IMR-90 (cell line): ENCODE measurements around the gene MLF2. TPM values are rescaled to one million over a fixed set of nuclear protein-coding genes. Genes with fewer than 3 reads are reported as not detected.

Source experiments
- ATAC-seq: fragments of 200-7000 bp; cut with Tn5 transposase; 2 replicates; pipeline ENCODE4 v1.9.1; 2020; ENCODE audit warnings: low read depth, mild to moderate bottlenecking, moderate library complexity
- BruUV-seq: library from RNA; stranded (reverse); fragments of 400-500 nt; replicated peaks from 2 replicates; lab custom pipeline; 2021; lab: Mats Ljungman, UMichigan
- CTCF ChIA-PET: fragments of 300-600 bp; formaldehyde crosslinking; extraction: SDS; loops from one replicate; lab custom pipeline; 2021; ENCODE audit warnings: antibody characterized with exemption; lab: Yijun Ruan, JAX
- POLR2A ChIA-PET: fragments of 300-600 bp; sonication (Branson Sonifier 250); formaldehyde crosslinking; loops from one replicate; lab custom pipeline; 2022; ENCODE audit warnings: antibody characterized with exemption; ENCODE audit not compliant: unreplicated experiment; lab: Charles Lee
- DNase-seq: peaks from one replicate; pipeline ENCODE4 v3.0.0; 2013
- H2AFZ ChIP-seq: replicated peaks from 2 replicates; pipeline ENCODE3; 2013; ENCODE audit warnings: low read length, mild to moderate bottlenecking; ENCODE audit not compliant: poor library complexity
- H2AK5ac ChIP-seq: 2 replicates; pipeline ENCODE4 v1.6.1; 2013; ENCODE audit warnings: low read depth, low read length, inconsistent platforms
- H2AK9ac ChIP-seq: replicated peaks from 2 replicates; pipeline ENCODE3; 2013; ENCODE audit warnings: mild to moderate bottlenecking, low read depth, low read length, moderate library complexity; ENCODE audit not compliant: poor library complexity
- H2BK120ac ChIP-seq: 2 replicates; pipeline ENCODE4 v1.6.1; 2013; ENCODE audit warnings: low read depth, low read length, inconsistent platforms
- H2BK15ac ChIP-seq: 3 replicates; pipeline ENCODE4 v1.6.1; 2013; ENCODE audit warnings: low read depth, low read length, inconsistent platforms
- H2BK20ac ChIP-seq: 2 replicates; pipeline ENCODE4 v1.6.1; 2013; ENCODE audit warnings: low read depth, mild to moderate bottlenecking, inconsistent platforms, low read length, moderate library complexity
- H2BK5ac ChIP-seq: 2 replicates; pipeline ENCODE4 v1.6.1; 2013; ENCODE audit warnings: mild to moderate bottlenecking, low read depth, low read length, inconsistent platforms; ENCODE audit not compliant: poor library complexity, severe bottlenecking
- H3K14ac ChIP-seq: replicated peaks from 2 replicates; pipeline ENCODE4 v1.6.1; 2013; ENCODE audit warnings: low read depth, low read length, inconsistent platforms
- H3K18ac ChIP-seq: 2 replicates; pipeline ENCODE4 v1.6.1; 2013; ENCODE audit warnings: low read depth, low read length, control low read depth
- H3K23ac ChIP-seq: 2 replicates; pipeline ENCODE4 v1.6.1; 2013; ENCODE audit warnings: low read depth, low read length, inconsistent platforms
- H3K27ac ChIP-seq: 2 replicates; pipeline ENCODE4 v1.5.1; 2013; ENCODE audit warnings: mild to moderate bottlenecking, control low read depth, low read length; ENCODE audit not compliant: insufficient read depth
- H3K27me3 ChIP-seq: 2 replicates; pipeline ENCODE4 v1.6.1; 2013; ENCODE audit warnings: low read length; ENCODE audit not compliant: control insufficient read depth, insufficient read depth
- H3K36me3 ChIP-seq: 2 replicates; pipeline ENCODE4 v1.6.1; 2013; ENCODE audit warnings: low read length, mixed read lengths; ENCODE audit not compliant: control insufficient read depth, insufficient read depth
- H3K4ac ChIP-seq: 2 replicates; pipeline ENCODE4 v1.6.1; 2013; ENCODE audit warnings: low read depth, low read length, inconsistent platforms
- H3K4me1 ChIP-seq: 2 replicates; pipeline ENCODE4 v1.6.1; 2013; ENCODE audit warnings: low read length, mixed read lengths; ENCODE audit not compliant: control insufficient read depth, insufficient read depth
- H3K4me2 ChIP-seq: 2 replicates; pipeline ENCODE4 v1.6.1; 2013; ENCODE audit warnings: low read depth, mild to moderate bottlenecking, control low read depth, low read length, moderate library complexity
- H3K4me3 ChIP-seq: 2 replicates; pipeline ENCODE4 v1.5.1; 2013; ENCODE audit warnings: low read depth, mild to moderate bottlenecking, control low read depth, low read length, moderate library complexity; ENCODE audit not compliant: insufficient read depth
- H3K56ac ChIP-seq: 2 replicates; pipeline ENCODE4 v1.6.1; 2013; ENCODE audit warnings: low read length, inconsistent platforms; ENCODE audit not compliant: insufficient read depth; ENCODE audit errors: extremely low read depth
- H3K79me1 ChIP-seq, 2 experiments: 2 replicates each; pipeline ENCODE4 v1.6.1; 2013; ENCODE audit warnings: low read length in 2 of 2, inconsistent platforms in 1 of 2, low read depth in 1 of 2
- H3K9ac ChIP-seq: 2 replicates; pipeline ENCODE4 v1.6.1; 2013; ENCODE audit warnings: low read depth, low read length, control low read depth
- H3K9me1 ChIP-seq: 2 replicates; pipeline ENCODE4 v1.6.1; 2013; ENCODE audit warnings: low read length, inconsistent platforms; ENCODE audit not compliant: insufficient read depth
- H3K9me3 ChIP-seq: 2 replicates; pipeline ENCODE4 v1.6.1; 2013; ENCODE audit warnings: low read length; ENCODE audit not compliant: control insufficient read depth, insufficient read depth
- H4K20me1 ChIP-seq: 2 replicates; pipeline ENCODE4 v1.6.1; 2013; ENCODE audit warnings: low read length, inconsistent platforms; ENCODE audit not compliant: insufficient read depth
- H4K5ac ChIP-seq: 2 replicates; pipeline ENCODE4 v1.6.1; 2013; ENCODE audit warnings: mild to moderate bottlenecking, low read depth, low read length, control low read depth
- H4K8ac ChIP-seq, 2 experiments: 2 replicates each; pipeline ENCODE4 v1.6.1; 2013; ENCODE audit warnings: low read depth in 2 of 2, low read length in 2 of 2, control low read depth in 1 of 2, inconsistent platforms in 1 of 2
- H4K91ac ChIP-seq: 2 replicates; pipeline ENCODE4 v1.6.1; 2013; ENCODE audit warnings: low read depth, low read length, inconsistent platforms; ENCODE audit not compliant: insufficient read depth
- BHLHE40 ChIP-seq: fragments of 150-350 bp; IDR thresholded peaks from 2 replicates; pipeline ENCODE4 v1.6.1; 2016; ENCODE audit warnings: mild to moderate bottlenecking, low read depth, low read length
- CTCF ChIP-seq: conservative IDR thresholded peaks from 2 replicates; pipeline ENCODE4 v1.5.1; 2012; ENCODE audit warnings: mild to moderate bottlenecking, low read depth, low read length, improper control_type of control experiment
- FOS ChIP-seq: fragments of 150-350 bp; IDR thresholded peaks from 2 replicates; pipeline ENCODE4 v1.6.1; 2016; ENCODE audit warnings: low read depth, low read length
- MAFK ChIP-seq: IDR thresholded peaks from 2 replicates; pipeline ENCODE4 v1.6.1; 2012; ENCODE audit warnings: low read depth, low read length, improper control_type of control experiment
- MAZ ChIP-seq: IDR thresholded peaks from 2 replicates; pipeline ENCODE4 v1.6.1; 2012; ENCODE audit warnings: low read depth, mild to moderate bottlenecking, low read length, improper control_type of control experiment, moderate library complexity, borderline replicate concordance
- MXI1 ChIP-seq: IDR thresholded peaks from 2 replicates; pipeline ENCODE4 v1.6.1; 2012; ENCODE audit warnings: low read depth, mild to moderate bottlenecking, low read length, moderate library complexity, borderline replicate concordance
- POLR2A ChIP-seq: IDR thresholded peaks from 2 replicates; pipeline ENCODE4 v1.6.1; 2012; ENCODE audit warnings: mild to moderate bottlenecking, low read depth, low read length
- RFX5 ChIP-seq: IDR thresholded peaks from 2 replicates; pipeline ENCODE4 v1.8.0; 2012; ENCODE audit warnings: low read depth, mild to moderate bottlenecking, low read length, moderate library complexity
- USF2 ChIP-seq: fragments of 150-350 bp; IDR thresholded peaks from 2 replicates; pipeline ENCODE4 v1.6.1; 2017; ENCODE audit warnings: mild to moderate bottlenecking, antibody characterized with exemption, low read length, low read depth
- WGBS, 2 experiments: methylation state at CpG; one replicate each; pipeline versions ENCODE4 v1.1.5 to v1.1.7; 2013; ENCODE audit warnings: missing lambda C conversion rate in 2 of 2; ENCODE audit not compliant: insufficient read length in 1 of 2; ENCODE audit errors: extremely low coverage in 2 of 2; 5-methylcytosine and 5-hydroxymethylcytosine counted together
- dilution Hi-C: fragments of 300-500 bp; cut with HindIII; formaldehyde crosslinking; loops from one replicate; pipeline ENCODE4 v1.14.3; 2018; ENCODE audit warnings: low sequenced_read_pairs; ENCODE audit not compliant: unreplicated experiment
- in situ Hi-C: fragments of 300-500 bp; cut with MboI; formaldehyde crosslinking; loops from 3 replicates; pipeline ENCODE4 v1.14.3; 2019; ENCODE audit warnings: low sequenced_read_pairs, inconsistent platforms, mixed read lengths
- intact Hi-C: fragments of 100-400 bp; cut with micrococcal nuclease; formaldehyde crosslinking; loops from 2 replicates; pipeline ENCODE4 v1.10.0; 2022
- polyA plus RNA-seq, 3 experiments: library from polyadenylated mRNA; depleted of rRNA; stranded (reverse); fragments of >200 nt; gene quantifications; 2 replicates each; pipeline ENCODE4 v1.2.3, GENCODE V29; 2012; ENCODE audit warnings: low replicate concordance in 1 of 3
- total RNA-seq: library from RNA; depleted of rRNA; stranded (reverse); fragments of >200 nt; gene quantifications from 2 replicates; pipeline ENCODE4 v1.2.3, GENCODE V29; 2012

MLF2 gene
- total and polyA plus RNA-seq, 2 of the 4 experiments (the other 2 are of a cell fraction), result 236 to 403 TPM

- Histone ChIP-seq H2BK120ac (no peak overlapping the region), H3K56ac (no peak overlapping the region), H4K20me1 (peaks cover 35% of the 10 kb centered on the region), H2AK9ac (no peak overlapping the region), H3K23ac (no peak overlapping the region), H2AK5ac (no peak overlapping the region), H3K79me1 (peaks cover 15 to 51% of the 10 kb centered on the region in 2 experiments), H4K8ac (no peak overlapping the region), H3K9ac (no peak overlapping the region), H3K4me3 (no peak overlapping the region), H3K18ac (no peak overlapping the region), H4K5ac (no peak overlapping the region), H2AFZ (no peak overlapping the region), H3K27ac (no peak overlapping the region), H3K36me3 (peaks cover 17% of the 10 kb centered on the region), H3K4me1 (peaks cover 20% of the 10 kb centered on the region), H3K27me3 (no peaks in the 10 kb centered on the region), H3K4ac (no peak overlapping the region), H2BK5ac (no peak overlapping the region), H4K91ac (no peak overlapping the region), H2BK20ac (no peak overlapping the region), H3K14ac (no peak overlapping the region), H3K9me1 (peaks cover 17% of the 10 kb centered on the region), H3K9me3 (no peaks in the 10 kb centered on the region), H2BK15ac (no peak overlapping the region), H3K4me2 (no peak overlapping the region)
- intact Hi-C loops (no loop called here), in situ Hi-C loops (no loop called here), dilution Hi-C loops (no loop called here)
- ATAC-seq (no peak), DNase-seq (no peak)
- TF ChIP-seq MAFK (no peak), MXI1 (no peak), FOS (no peak), RFX5 (no peak), POLR2A (no peak), USF2 (no peak), BHLHE40 (no peak), MAZ (no peak), CTCF (no peak)
- BruUV-seq, result TSS peak; percentile 96
- ChIA-PET CTCF (no interaction called here), POLR2A (no interaction called here)
- WGBS, 2 experiments, result no CpG with 5 or more reads among the region's 12 CpGs
Measured at GRCh38 chr12:6770094-6770493, 17.2 kb upstream of the MLF2 start.
